GM13977 (cell line): ENCODE results near the gene MACROD2.

Experiments used
- DNase-seq: peaks from one replicate; pipeline ENCODE4 v3.0.0; 2012; ENCODE audit warnings: low spot score
- in situ Hi-C: fragments of 300-500 bp; cut with MboI; formaldehyde crosslinking; loops from one replicate; pipeline ENCODE4 v1.12.0; 2022; ENCODE audit warnings: low sequenced_read_pairs, low pct_unique_long_range_greater_than_20kb, mixed read lengths, inconsistent platforms; ENCODE audit not compliant: unreplicated experiment
- TF ChIP-seq, protein P1 (sequence below): IDR thresholded peaks from 2 replicates; pipeline ENCODE4 v1.5.1; 2012; ENCODE audit warnings: mild to moderate bottlenecking, control low read depth; ENCODE audit not compliant: insufficient read depth; ENCODE audit errors: extremely low read depth, missing control alignments

The MACROD2 gene

GRCh38 chr20:14142964-14143627, 147.8 kb downstream of the MACROD2 start:
- in situ Hi-C loops: no loop called here
- TF ChIP-seq, protein P1, sequence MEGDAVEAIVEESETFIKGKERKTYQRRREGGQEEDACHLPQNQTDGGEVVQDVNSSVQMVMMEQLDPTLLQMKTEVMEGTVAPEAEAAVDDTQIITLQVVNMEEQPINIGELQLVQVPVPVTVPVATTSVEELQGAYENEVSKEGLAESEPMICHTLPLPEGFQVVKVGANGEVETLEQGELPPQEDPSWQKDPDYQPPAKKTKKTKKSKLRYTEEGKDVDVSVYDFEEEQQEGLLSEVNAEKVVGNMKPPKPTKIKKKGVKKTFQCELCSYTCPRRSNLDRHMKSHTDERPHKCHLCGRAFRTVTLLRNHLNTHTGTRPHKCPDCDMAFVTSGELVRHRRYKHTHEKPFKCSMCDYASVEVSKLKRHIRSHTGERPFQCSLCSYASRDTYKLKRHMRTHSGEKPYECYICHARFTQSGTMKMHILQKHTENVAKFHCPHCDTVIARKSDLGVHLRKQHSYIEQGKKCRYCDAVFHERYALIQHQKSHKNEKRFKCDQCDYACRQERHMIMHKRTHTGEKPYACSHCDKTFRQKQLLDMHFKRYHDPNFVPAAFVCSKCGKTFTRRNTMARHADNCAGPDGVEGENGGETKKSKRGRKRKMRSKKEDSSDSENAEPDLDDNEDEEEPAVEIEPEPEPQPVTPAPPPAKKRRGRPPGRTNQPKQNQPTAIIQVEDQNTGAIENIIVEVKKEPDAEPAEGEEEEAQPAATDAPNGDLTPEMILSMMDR: no peak
- DNase-seq: no peak

DNA sequence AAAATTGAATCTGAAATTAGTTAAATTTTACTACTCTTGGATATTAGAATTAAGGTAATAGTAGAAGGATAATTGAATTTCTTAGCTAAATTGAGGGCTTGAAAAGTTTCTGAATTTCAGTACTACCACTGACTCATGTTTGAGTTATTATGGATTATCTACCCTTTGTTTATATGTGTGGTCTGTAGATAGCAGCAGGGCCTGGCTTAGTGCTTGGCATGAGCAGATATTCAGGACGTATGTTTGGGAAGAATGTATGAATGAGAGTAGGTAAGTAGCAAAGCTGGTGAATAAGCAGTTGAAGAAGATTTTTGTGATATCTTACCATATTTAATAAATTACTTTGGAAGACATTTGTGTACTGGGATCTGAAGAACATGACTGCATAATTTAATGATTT, 152.7 kb downstream of the MACROD2 start:
- in situ Hi-C loops: no loop called here
- TF ChIP-seq, protein P1: no peak

DNA sequence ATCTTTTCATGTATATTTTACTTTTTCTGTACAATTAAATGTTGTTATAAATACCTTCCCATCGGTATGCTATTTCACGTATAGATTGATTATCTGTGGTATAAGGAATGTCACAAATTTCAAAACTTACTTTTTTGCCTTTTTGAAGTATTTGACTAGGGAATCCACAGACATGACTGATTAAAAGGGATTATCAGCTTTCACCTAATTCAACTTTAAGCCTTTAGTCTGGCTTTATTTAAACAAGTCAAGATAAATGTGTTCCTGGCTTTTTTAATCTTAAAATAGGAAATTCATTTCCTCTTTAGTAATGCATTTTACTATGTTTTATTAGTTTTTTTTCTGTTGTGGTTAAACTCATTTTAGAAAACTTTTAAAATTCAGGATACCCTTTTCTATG, 160.0 kb downstream of the MACROD2 start:
- no peak for DNase-seq
- TF ChIP-seq, protein P1: no peak
- in situ Hi-C loops: no loop called here

More for the DNA sequence above, 152.7 kb downstream of the MACROD2 start:
- DNase-seq: no peak

DNA sequence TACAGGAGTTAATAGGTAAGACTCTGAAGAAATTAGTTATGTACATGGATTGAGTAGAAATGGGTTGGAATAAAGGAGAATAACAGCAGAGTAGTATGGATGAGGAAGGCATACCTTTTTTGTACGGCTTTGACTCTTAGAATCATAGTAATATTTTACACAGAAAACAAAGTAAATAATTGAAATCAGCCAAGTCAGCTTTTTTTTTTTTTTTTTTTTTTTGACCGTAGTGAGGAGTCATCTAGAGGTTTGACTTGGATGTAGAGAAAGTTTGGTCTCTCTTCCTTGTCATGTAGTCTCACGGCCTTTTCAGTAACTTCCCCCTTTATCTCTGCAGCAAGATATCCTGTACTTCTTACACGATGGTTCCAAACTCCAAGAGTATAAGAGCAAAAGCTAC, 183.2 kb downstream of the MACROD2 start:
- no peak for DNase-seq
- TF ChIP-seq, protein P1: no peak
- in situ Hi-C loops: no loop called here

DNA sequence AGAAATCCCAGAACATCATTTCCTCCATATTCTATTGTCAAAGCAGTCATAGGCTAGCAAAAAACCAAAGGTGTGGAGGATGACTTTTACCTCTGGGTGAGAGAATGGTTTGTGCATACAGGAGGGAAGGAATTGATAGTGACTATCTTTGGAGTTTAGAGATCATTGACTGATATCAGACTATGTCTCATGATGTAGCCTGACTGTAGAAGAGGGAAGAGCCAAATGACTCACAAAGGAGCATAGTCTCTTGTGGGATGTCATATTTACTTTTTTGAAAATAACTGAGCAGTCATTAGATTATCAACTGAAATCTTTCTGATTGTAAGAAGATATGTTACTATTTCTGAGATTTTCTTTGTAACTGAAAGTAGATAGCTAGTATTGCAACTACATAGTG, 183.6 kb downstream of the MACROD2 start:
- DNase-seq: no peak
- in situ Hi-C loops: no loop called here
- TF ChIP-seq, protein P1: no peak

DNA sequence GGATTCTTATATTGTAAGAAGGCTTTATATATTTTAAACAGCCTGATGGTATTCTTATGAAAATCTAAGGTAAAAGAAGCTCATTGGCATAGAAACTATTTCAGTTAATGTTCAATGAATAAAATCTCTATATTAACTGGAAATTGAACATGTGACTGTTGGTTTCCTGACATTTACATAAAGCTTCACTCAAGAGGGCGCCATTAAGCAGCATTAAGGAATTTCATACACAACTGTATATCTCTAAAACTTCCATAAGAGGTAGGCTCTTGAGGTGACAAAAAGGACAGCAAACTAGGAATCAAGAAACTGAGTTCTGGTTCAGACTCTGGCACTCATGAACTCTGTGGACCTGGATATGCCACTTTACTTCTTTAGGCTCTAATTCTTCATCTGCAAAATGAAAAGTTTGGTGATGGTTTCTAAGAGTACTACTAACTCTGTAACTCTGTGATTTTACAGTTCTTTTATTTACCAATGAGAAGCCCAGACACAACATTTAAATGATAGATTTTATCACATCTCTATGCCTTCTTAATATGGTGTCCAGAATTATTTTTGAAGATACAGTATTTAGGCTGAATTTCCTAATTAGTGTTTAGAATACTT, 194.6 kb downstream of the MACROD2 start:
- DNase-seq: no peak
- TF ChIP-seq, protein P1: peak; percentile 38

DNA sequence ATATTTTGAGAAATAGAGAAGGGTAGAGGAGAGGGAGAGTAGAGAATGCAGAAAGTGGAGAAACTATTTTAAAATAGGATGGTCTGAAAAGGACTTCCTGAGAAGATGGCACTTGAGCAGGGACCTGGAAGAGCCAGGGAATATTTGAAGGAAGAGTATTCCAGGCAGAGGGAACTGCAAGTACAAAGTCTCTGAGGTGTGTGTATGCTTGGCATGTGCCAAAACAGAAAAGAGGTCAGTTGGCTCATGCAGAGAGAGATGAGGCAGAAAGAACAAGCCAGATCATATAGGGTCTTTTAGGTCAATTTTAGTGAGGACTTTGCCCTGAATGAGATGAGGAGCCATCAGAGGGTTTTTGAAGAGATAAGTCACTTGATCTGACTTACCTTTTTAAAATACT, 196.2 kb downstream of the MACROD2 start:
- TF ChIP-seq, protein P1: no peak
- no peak for DNase-seq
- in situ Hi-C loops: no loop called here

More for the DNA sequence above, 194.6 kb downstream of the MACROD2 start:
- in situ Hi-C loops: no loop called here
